Fibroblast of villous mesenchyme (primary cell): ENCODE results near the gene FAXDC2. TPM values are rescaled to one million over a fixed set of nuclear protein-coding genes. Genes with fewer than 3 reads are reported as not detected.

ENCODE experiments used
- DNase-seq: peaks from one replicate; pipeline ENCODE4 v3.0.0-alpha.2; 2010; ENCODE audit warnings: low read depth
- H3K4me3 ChIP-seq: 2 replicates; pipeline ENCODE4 v1.5.1; 2011; ENCODE audit warnings: low read depth, mild to moderate bottlenecking, low read length
- CTCF ChIP-seq: IDR thresholded peaks from 2 replicates; pipeline ENCODE4 v1.5.1; 2012; ENCODE audit warnings: low read depth, mild to moderate bottlenecking, low read length; ENCODE audit not compliant: insufficient read depth
- total RNA-seq: library from RNA; depleted of rRNA; stranded (reverse); fragments of >200 nt; gene quantifications from 2 replicates; pipeline ENCODE4 v1.2.3, GENCODE V29; 2012

The FAXDC2 gene
- total RNA-seq, 1 donor, result 7.8 TPM

- peak; percentile 97 for DNase-seq
- TF ChIP-seq CTCF, result no peak
- peak within 1 kb of the TSS; percentile 90 for H3K4me3 ChIP-seq
Measured at GRCh38 chr5:154858297-154858971, 8.0 kb upstream of the FAXDC2 start, which contains the start of gene CNOT8. CNOT8 (plus strand) TSS chr5:154858627; CDS start chr5:154863279, 4,652 bp downstream.

GRCh38 chr5:154857530-154858296 is 7.3 kb upstream of the FAXDC2 start:
- peak; percentile 97 for DNase-seq
- peak; percentile 8 for TF ChIP-seq CTCF
- H3K4me3 ChIP-seq, result peak overlapping the region; percentile 90

GRCh38 chr5:154851351-154851750 is 948 bp upstream of the FAXDC2 start:
- no peak for DNase-seq
- H3K4me3 ChIP-seq, result no peak overlapping the region
- TF ChIP-seq CTCF, result no peak

- peak; percentile 73 for DNase-seq
- TF ChIP-seq CTCF, result peak; percentile 17
- H3K4me3 ChIP-seq, result peak overlapping the region; percentile 73
Measured at GRCh38 chr5:154849791-154850201, 607 bp downstream of the FAXDC2 start.

- TF ChIP-seq CTCF, result no peak
- H3K4me3 ChIP-seq, result peak overlapping the region; percentile 73
- DNase-seq, result no peak
Measured at GRCh38 chr5:154849264-154849785, 1.1 kb downstream of the FAXDC2 start.

GRCh38 chr5:154844809-154845208 is 5.6 kb downstream of the FAXDC2 start:
- DNase-seq, result no peak
- no peak overlapping the region for H3K4me3 ChIP-seq
- TF ChIP-seq CTCF, result no peak
